Loucy (cell line): ENCODE measurements around the gene USHBP1.

Experiments
- H2AFZ ChIP-seq: fragments of 200-600 bp; sonication (generic); 2 replicates; pipeline ENCODE4 v1.6.0; 2016; ENCODE audit warnings: antibody characterized with exemption, mild to moderate bottlenecking, low read length, moderate library complexity
- H3F3A ChIP-seq: fragments of 200-600 bp; 2 replicates; pipeline ENCODE4 v1.6.0; 2016; ENCODE audit warnings: antibody characterized with exemption, low read depth, mild to moderate bottlenecking
- H3K27me3 ChIP-seq: fragments of 200-600 bp; sonication (generic); 2 replicates; pipeline ENCODE4 v1.6.1; 2014; ENCODE audit warnings: low read length, mild to moderate bottlenecking; ENCODE audit not compliant: insufficient read depth, poor library complexity, severe bottlenecking
- H3K36me3 ChIP-seq: fragments of 200-600 bp; sonication (generic); 2 replicates; pipeline ENCODE4 v1.6.1; 2016; ENCODE audit warnings: low read length; ENCODE audit not compliant: insufficient read depth
- H3K4me1 ChIP-seq: fragments of 200-600 bp; sonication (generic); 2 replicates; pipeline ENCODE4 v1.5.1; 2014; ENCODE audit warnings: low read length, mild to moderate bottlenecking; ENCODE audit not compliant: insufficient read depth, poor library complexity, severe bottlenecking
- H3K4me2 ChIP-seq: fragments of 200-600 bp; sonication (generic); 2 replicates; pipeline ENCODE4 v1.6.0; 2014; ENCODE audit warnings: antibody characterized with exemption, low read length, low read depth, mild to moderate bottlenecking; ENCODE audit not compliant: poor library complexity, severe bottlenecking
- H3K4me3 ChIP-seq: fragments of 200-600 bp; sonication (generic); 2 replicates; pipeline ENCODE4 v1.5.1; 2014; ENCODE audit warnings: low read length, mild to moderate bottlenecking, mixed read lengths; ENCODE audit not compliant: poor library complexity, severe bottlenecking
- H3K79me2 ChIP-seq: fragments of 200-600 bp; sonication (generic); 2 replicates; pipeline ENCODE4 v1.6.1; 2014; ENCODE audit warnings: low read length; ENCODE audit not compliant: insufficient read depth
- H3K9ac ChIP-seq: fragments of 200-600 bp; sonication (generic); 2 replicates; pipeline ENCODE4 v1.6.0; 2014; ENCODE audit warnings: mild to moderate bottlenecking, low read depth, low read length, moderate library complexity; ENCODE audit not compliant: poor library complexity, severe bottlenecking
- H3K9me2 ChIP-seq: fragments of 200-600 bp; sonication (generic); replicated peaks from 2 replicates; pipeline ENCODE4 v1.6.1; 2016; ENCODE audit warnings: low read depth, low read length, mixed read lengths
- H3K9me3 ChIP-seq: fragments of 200-600 bp; sonication (generic); 2 replicates; pipeline ENCODE4 v1.6.1; 2014; ENCODE audit warnings: mild to moderate bottlenecking, antibody characterized with exemption, low read length, low read depth; ENCODE audit not compliant: insufficient read depth
- H4K20me1 ChIP-seq: fragments of 200-600 bp; sonication (generic); 2 replicates; pipeline ENCODE4 v1.6.0; 2014; ENCODE audit warnings: antibody characterized with exemption, low read length, mild to moderate bottlenecking; ENCODE audit not compliant: insufficient read depth, poor library complexity, severe bottlenecking
- EZH2phosphoT487 ChIP-seq: fragments of 200-600 bp; IDR thresholded peaks from 2 replicates; pipeline ENCODE4 v1.6.1; 2018; ENCODE audit warnings: antibody characterized with exemption, mild to moderate bottlenecking, moderate library complexity, borderline replicate concordance
- TF ChIP-seq, protein P1 (sequence below): fragments of 200-600 bp; sonication (generic); conservative IDR thresholded peaks from 2 replicates; pipeline ENCODE4 v1.5.1; 2014; ENCODE audit warnings: mild to moderate bottlenecking, antibody characterized with exemption, low read length

The USHBP1 gene

DNA sequence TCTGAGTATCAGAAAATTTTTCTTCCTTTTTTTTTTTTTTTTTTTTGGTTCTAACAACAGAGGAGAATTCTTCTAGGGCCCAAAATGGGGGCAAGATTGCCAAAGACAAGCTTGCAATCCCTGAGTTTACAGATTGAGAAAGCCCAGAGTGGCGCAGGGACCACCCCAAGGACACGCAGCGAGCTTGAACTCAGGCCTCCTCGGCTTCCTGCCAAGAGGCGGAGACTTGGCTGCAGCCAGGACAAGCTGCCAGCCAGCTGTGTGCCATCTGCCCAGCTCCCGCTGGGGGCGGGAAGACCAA is 40.6 kb upstream of the USHBP1 start:
- peaks cover 48% of the 10 kb centered on the region for H3K79me2 ChIP-seq
- H3K27me3 ChIP-seq = peaks cover 4% of the 10 kb centered on the region
- TF ChIP-seq, protein P1, sequence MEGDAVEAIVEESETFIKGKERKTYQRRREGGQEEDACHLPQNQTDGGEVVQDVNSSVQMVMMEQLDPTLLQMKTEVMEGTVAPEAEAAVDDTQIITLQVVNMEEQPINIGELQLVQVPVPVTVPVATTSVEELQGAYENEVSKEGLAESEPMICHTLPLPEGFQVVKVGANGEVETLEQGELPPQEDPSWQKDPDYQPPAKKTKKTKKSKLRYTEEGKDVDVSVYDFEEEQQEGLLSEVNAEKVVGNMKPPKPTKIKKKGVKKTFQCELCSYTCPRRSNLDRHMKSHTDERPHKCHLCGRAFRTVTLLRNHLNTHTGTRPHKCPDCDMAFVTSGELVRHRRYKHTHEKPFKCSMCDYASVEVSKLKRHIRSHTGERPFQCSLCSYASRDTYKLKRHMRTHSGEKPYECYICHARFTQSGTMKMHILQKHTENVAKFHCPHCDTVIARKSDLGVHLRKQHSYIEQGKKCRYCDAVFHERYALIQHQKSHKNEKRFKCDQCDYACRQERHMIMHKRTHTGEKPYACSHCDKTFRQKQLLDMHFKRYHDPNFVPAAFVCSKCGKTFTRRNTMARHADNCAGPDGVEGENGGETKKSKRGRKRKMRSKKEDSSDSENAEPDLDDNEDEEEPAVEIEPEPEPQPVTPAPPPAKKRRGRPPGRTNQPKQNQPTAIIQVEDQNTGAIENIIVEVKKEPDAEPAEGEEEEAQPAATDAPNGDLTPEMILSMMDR = no peak
- TF ChIP-seq EZH2phosphoT487 = no peak
- H3K4me1 ChIP-seq = peaks cover 31% of the 10 kb centered on the region
- peaks cover 9% of the 10 kb centered on the region; the same call in 1 of the 2 replicates for H3F3A ChIP-seq
- H3K4me2 ChIP-seq = peak overlapping the region; percentile 40
- H4K20me1 ChIP-seq = peaks cover 7% of the 10 kb centered on the region
- H3K9me2 ChIP-seq = no peaks in the 10 kb centered on the region
- H3K9ac ChIP-seq = peak overlapping the region; percentile 49
- H2AFZ ChIP-seq = no peak overlapping the region
- no peaks in the 10 kb centered on the region for H3K36me3 ChIP-seq
- H3K9me3 ChIP-seq = no peaks in the 10 kb centered on the region
- H3K4me3 ChIP-seq = peak overlapping the region; percentile 27

DNA sequence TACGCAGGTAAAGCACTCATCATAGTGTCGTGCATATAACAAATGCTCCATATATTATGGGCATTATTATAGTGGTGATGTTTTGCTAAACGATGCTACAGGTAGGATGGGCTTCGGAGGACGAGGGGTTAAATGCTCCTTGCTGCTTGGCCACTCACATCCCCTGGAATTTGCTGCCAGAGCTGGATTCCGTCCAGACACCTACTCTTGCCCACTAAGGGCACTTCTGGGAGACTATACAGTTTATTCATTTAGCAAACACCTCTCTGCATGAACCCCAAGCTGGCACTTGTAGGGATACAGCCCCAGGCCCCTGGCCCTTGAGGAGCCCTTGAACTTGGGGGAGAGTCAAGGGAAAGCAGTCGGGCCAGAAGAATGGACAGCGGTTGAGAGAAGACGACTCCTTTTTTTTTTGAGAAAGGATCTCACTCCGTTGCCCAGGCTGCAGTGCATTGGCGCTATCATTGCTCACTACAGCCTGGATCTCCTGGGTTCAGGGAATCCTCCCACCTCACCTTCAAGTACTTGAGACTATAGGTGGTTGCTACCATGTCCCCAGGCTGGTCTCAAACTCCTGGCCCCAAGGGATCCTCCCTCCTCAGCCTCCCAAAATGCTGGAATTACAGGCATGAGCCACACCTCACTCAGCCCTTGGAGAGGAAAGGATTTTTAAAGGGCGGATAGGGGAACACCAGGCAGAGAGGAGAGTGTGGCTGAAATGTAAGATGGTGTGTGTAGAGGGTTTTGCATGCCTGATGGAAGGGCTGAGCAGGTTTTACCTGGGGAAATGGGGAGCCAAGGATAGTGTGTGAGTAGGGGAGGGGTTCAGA is 40.1 kb upstream of the USHBP1 start:
- Histone ChIP-seq H3K4me1 (peaks cover 30% of the 10 kb centered on the region), H3K27me3 (peaks cover 2% of the 10 kb centered on the region)
- TF ChIP-seq, protein P1 = no peak
- no peak for TF ChIP-seq EZH2phosphoT487

DNA sequence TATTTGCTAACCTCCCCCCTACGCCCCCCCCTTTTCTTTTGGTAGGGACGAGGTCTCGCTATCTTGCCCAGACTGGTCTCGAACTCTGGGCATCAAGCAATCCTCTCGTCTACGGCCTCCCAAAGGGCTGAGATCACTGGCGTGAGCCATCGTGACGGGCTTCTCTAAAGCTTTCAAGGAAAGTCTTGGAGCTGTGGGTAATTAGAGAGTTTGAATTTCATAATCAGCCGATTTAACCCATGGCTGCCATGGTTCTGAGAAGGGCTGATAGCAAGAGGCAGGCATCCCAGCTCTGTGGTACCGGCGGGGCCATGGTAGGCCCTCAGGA is 39.4 kb upstream of the USHBP1 start:
- Histone ChIP-seq H3K27me3 (no peaks in the 10 kb centered on the region), H3K36me3 (no peaks in the 10 kb centered on the region), H3K4me3 (peak overlapping the region; percentile 77), H3K9me2 (no peaks in the 10 kb centered on the region), H2AFZ (peak overlapping the region; percentile 44; the same call in 1 of the 2 replicates), H3K9ac (peak overlapping the region; percentile 55), H3F3A (peaks cover 9% of the 10 kb centered on the region; the same call in 1 of the 2 replicates), H4K20me1 (no peaks in the 10 kb centered on the region), H3K9me3 (no peaks in the 10 kb centered on the region), H3K4me1 (peaks cover 30% of the 10 kb centered on the region), H3K4me2 (peak overlapping the region; percentile 56), H3K79me2 (peaks cover 39% of the 10 kb centered on the region)
- TF ChIP-seq, protein P1 = no peak
- TF ChIP-seq EZH2phosphoT487 = no peak

More for the DNA sequence above, 40.1 kb upstream of the USHBP1 start:
- Histone ChIP-seq H3K9ac (peak overlapping the region; percentile 49), H3K9me2 (no peaks in the 10 kb centered on the region), H4K20me1 (peaks cover 2% of the 10 kb centered on the region), H3K9me3 (no peaks in the 10 kb centered on the region), H3K4me2 (peak overlapping the region; percentile 40), H3K36me3 (no peaks in the 10 kb centered on the region), H3K79me2 (peaks cover 42% of the 10 kb centered on the region), H3K4me3 (peak overlapping the region; percentile 27), H3F3A (peaks cover 9% of the 10 kb centered on the region; the same call in 1 of the 2 replicates), H2AFZ (no peak overlapping the region)
